DMS 273 (cell line): Measurements from ENCODE around the gene IQSEC3.

Source experiments
- DNase-seq: peaks from one replicate; lab custom pipeline; 2025; ENCODE audit not compliant: unreplicated experiment; lab: John Stamatoyannopoulos, UW

The IQSEC3 gene

DNA sequence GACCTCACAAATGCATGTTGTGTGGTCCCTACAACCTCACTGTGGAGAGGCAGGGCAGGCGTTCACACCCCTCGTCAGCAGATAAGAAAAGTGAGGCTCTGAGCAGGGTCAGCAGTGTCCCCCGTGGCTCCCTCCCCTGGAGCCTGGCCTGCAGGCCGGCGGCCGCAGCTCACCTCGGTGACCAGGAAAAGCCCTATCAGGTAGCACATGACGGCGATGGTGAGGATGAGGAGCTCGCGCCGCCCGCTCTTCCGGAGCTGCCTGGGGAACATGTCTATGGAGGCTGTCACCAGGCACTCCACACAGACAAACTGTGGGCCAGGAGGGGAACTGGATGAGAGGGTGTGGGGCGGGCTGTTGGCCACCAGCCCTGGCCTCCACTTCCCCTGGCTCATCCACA, 129.4 kb downstream of the IQSEC3 start:
- no peak for DNase-seq

DNA sequence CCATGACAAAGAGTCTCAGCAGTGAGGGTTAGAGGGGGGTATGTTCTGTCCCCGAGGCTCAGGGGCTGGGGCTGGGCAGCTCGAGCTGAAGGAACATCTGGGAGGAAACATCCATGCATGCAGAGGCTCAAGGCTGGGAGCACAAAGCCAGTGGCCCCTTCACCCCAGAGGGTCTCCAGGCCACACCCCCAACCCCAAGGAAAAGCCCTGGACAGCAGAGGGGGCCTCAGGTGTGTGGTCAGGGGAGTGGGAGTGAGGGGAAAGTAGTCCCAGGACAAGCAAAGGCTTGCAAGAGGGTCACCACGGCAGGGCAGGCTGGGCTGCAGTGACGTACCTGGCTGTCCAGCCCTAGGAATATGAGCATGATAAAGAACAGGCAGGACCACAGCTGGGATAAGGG, 129.9 kb downstream of the IQSEC3 start:
- DNase-seq, result no peak

GRCh38 chr12:197347-197746, 130.8 kb downstream of the IQSEC3 start:
- DNase-seq, result no peak

GRCh38 chr12:197911-198695, 131.5 kb downstream of the IQSEC3 start:
- no peak for DNase-seq

DNA sequence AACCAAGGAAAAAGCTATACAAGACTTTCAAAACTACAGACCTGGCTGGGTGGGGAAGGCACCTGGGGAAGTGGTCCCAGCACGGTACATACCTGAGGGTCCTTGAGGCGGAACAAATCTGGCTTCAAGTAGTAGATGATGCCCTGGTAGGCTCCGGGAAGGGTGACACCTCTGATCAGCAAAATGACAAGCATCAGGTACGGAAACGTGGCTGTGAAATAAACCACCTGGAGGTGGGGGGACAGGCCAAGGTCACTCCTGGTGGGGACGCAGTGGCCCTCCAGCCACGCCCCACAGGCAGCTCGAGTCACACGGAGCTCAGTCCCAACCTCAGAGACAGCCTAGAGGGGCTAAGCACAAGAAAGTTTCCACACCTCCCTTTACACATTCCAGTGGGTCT, 132.1 kb downstream of the IQSEC3 start:
- no peak for DNase-seq

- no peak for DNase-seq
Observed at GRCh38 chr12:201361-201760, 134.8 kb downstream of the IQSEC3 start.

DNA sequence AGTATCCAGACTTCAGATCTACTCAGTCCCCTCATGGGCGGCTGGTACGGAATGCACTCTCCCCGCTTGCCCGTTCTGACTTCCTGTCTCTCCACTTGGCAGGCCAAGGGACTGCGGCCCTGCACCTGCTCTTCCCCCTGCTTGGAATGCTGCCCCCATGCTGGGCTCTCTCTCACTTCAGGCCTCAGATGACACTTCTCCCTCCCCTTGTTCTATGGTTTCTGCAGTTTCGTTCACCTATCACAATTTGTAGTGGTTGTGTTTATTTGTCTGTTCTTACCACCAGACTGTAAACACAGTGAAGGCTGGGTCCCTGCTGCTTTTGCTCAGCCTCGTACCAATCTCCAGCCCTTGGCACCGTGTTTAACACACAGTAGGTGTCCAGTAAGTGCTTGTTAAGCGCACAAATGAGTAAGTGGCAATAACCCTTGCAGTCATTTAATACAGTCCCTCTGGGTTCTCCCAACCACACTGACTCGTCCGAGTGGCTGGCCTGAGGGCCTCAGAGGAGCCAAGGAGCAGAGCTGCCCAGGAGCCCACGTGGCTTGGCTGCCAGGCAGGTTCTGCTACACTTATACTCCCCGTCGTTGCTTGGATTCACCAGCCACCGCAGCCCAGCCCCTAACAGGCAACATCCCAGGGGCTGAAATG, 135.6 kb downstream of the IQSEC3 start:
- no peak for DNase-seq

DNA sequence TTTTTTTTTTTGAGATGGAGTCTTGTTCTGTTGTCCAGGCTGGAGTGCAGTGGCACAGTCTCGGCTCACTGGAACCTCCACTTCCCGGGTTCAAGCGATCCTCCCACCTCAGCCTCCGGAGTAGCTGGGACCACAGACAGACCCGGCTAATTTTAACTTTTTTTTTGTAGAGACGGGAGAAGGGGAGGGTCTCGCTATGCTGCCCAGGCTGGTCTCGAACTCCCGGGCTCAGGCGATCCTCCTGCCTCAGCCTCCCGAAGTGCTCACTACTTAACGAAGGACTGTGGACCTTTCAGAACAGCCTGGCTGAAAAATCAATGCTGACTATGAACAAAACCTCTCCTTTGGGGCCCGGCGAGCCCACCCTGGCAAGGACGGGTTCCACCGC, 136.5 kb downstream of the IQSEC3 start:
- DNase-seq, result no peak

DNA sequence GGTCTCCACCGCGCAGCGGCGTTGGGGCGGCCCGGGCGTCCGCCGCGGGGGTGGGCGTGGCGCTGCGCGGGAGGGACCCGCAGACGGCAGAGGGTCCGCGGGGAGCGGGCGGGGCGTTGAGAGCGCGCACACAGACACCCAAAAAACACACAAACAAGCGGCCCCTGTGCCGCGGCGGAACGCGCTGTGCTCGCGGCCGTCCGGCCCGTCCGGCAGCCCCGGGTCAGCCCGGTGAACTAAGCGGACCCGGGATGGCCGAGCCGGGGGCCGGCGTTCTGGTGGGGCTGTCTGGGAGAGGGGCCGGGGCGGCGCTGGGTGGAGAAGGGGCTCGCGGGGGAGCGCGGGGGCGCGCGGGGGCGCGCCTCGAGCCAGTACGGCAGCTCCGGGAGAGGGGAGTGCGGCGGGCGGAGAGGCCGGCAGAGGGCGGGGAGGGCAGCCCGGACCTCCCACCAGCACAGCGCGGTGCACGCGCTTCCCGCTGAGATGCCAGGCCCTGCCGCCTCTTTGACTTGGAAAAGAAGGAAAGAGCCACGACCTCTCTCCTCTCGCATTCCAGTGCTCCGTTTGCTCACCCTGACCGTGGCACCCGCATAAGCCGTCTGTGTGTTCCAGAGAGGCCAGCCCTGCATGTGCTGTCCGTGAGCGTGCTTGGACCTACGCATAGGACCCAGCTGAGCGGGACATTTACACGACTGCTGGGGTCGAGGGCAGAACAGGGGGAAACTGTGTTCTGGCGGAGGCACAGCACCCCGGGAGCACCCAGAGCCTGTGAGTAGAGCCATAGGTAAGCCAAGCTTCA, 137.1 kb downstream of the IQSEC3 start:
- peak; percentile 61 for DNase-seq

DNA sequence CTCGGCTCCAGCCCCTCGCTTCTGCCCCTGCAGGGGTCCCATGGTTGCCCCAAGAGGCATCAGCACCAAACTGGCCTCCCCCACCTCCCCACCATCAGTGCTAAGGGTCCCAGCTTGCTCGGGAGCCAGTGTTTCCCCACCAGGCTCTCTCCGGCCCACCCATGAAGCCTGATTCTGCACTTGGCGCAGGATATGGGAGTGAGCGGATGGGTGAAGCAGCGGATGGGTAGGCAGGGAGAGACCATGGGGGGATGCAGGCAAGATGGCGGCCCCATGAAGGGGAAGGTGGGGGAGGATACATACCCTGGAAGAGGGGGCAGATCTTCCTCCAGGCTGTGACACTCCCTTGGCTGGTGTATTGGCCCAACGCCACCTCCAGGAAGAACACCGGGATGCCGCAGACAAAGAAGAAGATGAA, 137.7 kb downstream of the IQSEC3 start:
- DNase-seq, result no peak

DNA sequence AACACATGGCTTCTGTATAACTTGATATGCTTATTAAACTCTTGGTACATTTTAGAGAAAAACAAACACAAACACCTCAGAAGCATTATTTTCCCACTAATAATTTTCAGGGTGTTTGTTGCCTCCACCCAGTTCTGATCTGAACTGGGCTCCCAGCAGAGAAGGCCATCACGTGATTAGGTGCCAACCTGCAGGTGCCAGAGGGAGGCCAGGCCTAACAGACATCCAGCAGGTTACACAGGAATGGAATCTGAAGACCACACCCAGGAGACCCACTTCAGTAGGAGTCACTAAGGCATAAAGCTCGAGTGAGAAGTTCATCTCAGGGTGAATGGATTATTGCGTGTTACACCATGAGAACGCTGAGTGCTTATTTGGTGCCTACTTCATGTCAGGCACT, 138.5 kb downstream of the IQSEC3 start:
- DNase-seq, result no peak

GRCh38 chr12:206746-207440, 140.3 kb downstream of the IQSEC3 start:
- DNase-seq, result no peak

DNA sequence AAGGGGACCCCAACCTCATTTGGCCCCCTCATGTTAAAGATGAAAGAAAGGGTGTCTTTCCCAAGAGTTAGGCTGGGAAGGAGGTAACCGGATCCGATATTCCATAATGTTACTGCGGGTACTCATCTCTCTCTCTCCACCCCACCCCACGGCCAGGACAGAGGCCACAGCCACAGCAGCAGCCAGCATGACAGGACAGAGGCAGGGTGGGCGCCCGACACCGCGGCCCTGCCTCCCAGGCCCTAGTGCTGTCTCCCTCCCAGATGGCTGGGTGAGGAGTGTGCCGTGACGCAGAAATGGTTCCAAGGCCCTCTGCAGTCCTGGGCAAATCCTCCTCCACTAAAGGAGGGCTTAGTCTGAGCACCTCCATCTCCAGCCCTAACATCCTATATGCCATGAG, 141.2 kb downstream of the IQSEC3 start:
- DNase-seq, result no peak

- no peak for DNase-seq
Observed at GRCh38 chr12:208813-209212, 142.2 kb downstream of the IQSEC3 start.

GRCh38 chr12:209246-209645, 142.7 kb downstream of the IQSEC3 start:
- no peak for DNase-seq

- DNase-seq, result no peak
Observed at GRCh38 chr12:209851-210250, 143.3 kb downstream of the IQSEC3 start.

DNA sequence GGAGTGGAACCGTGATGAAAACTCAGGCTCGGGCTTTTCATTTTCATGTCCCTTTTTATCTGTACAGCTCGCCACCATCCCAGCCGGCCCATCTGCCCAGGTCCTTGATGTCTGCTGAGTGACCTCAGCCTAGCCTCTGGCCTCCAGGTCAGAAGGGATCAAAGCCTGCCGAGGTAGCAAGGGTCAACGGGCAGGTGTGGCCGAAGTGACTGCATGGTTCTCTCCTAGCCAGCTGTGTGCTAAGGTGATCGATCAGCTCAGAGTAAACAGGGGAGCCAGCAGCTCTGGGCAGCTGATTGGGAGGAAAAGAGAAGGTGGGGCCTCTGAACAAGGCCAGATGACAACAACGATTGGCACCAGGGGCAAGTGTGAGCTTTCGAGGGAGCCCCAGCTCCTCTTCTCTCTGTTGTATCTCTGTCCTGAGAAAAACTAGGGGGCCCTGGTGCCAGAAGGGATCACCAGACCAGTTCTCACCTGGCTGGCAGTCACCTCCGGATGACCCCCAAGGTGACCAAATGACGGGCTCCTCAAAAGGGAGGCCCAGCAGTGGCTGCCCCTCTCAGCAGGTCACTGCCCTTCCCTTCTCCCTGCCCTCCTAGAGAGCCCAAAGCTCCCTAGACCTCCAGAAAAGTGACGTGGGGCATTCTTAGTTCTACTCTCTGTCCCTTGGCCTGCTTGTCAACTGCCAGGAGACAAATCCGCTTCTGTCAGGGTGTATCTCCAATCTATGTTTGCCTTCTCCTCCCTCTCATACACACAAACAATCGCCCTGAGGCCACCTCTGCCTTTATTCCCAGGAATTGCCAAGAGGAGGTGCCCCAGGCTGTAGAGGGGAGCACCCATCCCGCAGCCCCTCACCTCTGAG, 143.9 kb downstream of the IQSEC3 start:
- DNase-seq, result no peak

- DNase-seq, result no peak
Observed at GRCh38 chr12:211142-211465, 144.5 kb downstream of the IQSEC3 start.

DNA sequence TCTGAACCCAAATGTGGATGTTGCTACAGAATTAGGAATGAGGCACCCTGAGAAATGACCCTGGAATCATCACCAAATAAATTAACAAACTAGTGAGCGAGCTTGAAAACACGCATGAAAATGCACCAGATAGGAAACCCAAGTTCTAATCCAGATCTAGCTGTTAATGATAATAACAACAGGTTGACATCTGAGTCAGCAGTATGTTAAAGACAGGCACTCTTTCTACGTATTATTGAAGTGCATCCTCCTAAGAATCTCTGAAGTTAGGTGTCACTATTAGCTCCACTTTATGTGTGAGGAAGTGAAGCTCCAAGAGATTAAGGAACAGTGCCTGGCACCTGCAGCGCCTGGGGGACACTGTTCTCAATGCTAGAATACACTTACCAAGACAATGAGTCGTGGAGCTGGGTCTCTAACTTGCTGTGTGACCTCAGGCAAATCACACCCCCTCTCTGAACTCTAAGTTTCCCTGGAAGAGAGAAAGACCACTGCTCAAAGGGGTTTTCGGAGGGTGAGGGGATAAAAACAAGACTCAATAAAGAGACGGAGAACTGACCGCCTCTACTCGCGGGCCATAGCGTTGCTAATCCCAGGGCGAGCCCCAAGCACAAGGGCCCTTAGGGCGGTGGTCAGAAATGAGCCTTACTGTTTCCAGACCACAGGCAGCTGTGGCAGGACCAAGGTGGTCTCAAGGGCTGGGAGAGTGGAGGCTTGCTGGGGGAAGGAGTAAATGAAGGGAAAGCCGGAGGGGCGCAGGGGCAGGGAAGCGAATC, 145.3 kb downstream of the IQSEC3 start:
- DNase-seq, result no peak

GRCh38 chr12:212415-212714, 145.8 kb downstream of the IQSEC3 start:
- DNase-seq, result no peak
